Hair follicular keratinocyte (primary cell): ENCODE measurements around the gene AGK. TPM values are rescaled to one million over a fixed set of nuclear protein-coding genes. Genes with fewer than 3 reads are reported as not detected.

Source experiments
- total RNA-seq: library from RNA; depleted of rRNA; stranded (reverse); fragments of >200 nt; gene quantifications from 2 replicates; pipeline ENCODE4 v1.2.3, GENCODE V29; 2015

Gene AGK, protein sequence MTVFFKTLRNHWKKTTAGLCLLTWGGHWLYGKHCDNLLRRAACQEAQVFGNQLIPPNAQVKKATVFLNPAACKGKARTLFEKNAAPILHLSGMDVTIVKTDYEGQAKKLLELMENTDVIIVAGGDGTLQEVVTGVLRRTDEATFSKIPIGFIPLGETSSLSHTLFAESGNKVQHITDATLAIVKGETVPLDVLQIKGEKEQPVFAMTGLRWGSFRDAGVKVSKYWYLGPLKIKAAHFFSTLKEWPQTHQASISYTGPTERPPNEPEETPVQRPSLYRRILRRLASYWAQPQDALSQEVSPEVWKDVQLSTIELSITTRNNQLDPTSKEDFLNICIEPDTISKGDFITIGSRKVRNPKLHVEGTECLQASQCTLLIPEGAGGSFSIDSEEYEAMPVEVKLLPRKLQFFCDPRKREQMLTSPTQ
- 28.1 and 35.7 TPM in 2 replicates for total RNA-seq

GRCh38 chr7:141551094-141551781 is at the start of gene AGK:
Gene AGK, plus strand, starts transcription at chr7:141551410. Its CDS starts 4,057 bp downstream, at chr7:141555467.

GRCh38 chr7:141702047-141702567 is 150.9 kb downstream of the AGK start, which contains the start of gene DENND11:
Gene DENND11, minus strand, starts transcription at chr7:141702166. Its CDS starts 13 bp downstream, at chr7:141702153.

Other genes with a start within 250 kb of the AGK start
- gene DENND11, start 150.8 kb downstream of the AGK start, total RNA-seq: 5.3 and 7.6 TPM in 2 replicates
- gene WEE2, start 156.9 kb downstream of the AGK start, total RNA-seq: not detected in 2 replicates
- 197 and 310 TPM in 2 replicates for gene SSBP1, start 186.9 kb downstream of the AGK start, total RNA-seq
- gene TAS2R3, start 212.7 kb downstream of the AGK start, total RNA-seq: 0.16 TPM in 1 of 2 replicates, not detected in the other
- gene TAS2R4, start 225.3 kb downstream of the AGK start, total RNA-seq: 0.08 and 0.61 TPM in 2 replicates
- 0.62 TPM in 1 of 2 replicates, not detected in the other for gene TAS2R5, start 238.8 kb downstream of the AGK start, total RNA-seq